ENCODE measurements around the gene NPC1. TPM values are rescaled to one million over a fixed set of nuclear protein-coding genes. Genes with fewer than 3 reads are reported as not detected.
A peak's percentile ranks its signal among the peaks of the same experiment; 100 is the strongest.

NPC1 gene
- total RNA-seq, 2 donors from 2014 or later: 27.2 to 27.7 TPM

- Histone ChIP-seq H3K4me1 (no peaks in the 10 kb centered on the region), H3K27me3 (no peaks in the 10 kb centered on the region), H3K9me3 (no peaks in the 10 kb centered on the region), H3K4me3 (no peak overlapping the region), H3K36me3 (replicated peaks in 1 of 2; ENCODE audit: insufficient read depth in 1 of 2, low read depth in 2 of 2) (peaks cover 0 to 1% of the 10 kb centered on the region in 2 donors), H3K27ac (no peak overlapping the region)
- DNase-seq (peak in 1 of 4 donors; percentile 12), ATAC-seq (no peak)
- intact Hi-C loops (cut with DNase I): loop anchor here (10.0 kb wide), 1 partner anchor 59 kb away; no protein-coding TSS in a partner anchor
- WGBS, 2 donors: 48 to 65% methylated on average over 6 of the region's 6 CpGs
- TF ChIP-seq POLR2A (IDR thresholded peaks at IDR 0.05) (no peak), CTCF (IDR thresholded peaks at IDR 0.05) (no peak)
Measured at GRCh38 chr18:23573626-23574431, 12.5 kb downstream of the NPC1 start.

- ATAC-seq (no peak), DNase-seq (no peak)
- Histone ChIP-seq H3K36me3 (replicated peaks in 1 of 2; ENCODE audit: insufficient read depth in 1 of 2, low read depth in 2 of 2) (peaks cover 0 to 1% of the 10 kb centered on the region in 2 donors), H3K27me3 (no peaks in the 10 kb centered on the region), H3K9me3 (no peaks in the 10 kb centered on the region), H3K27ac (no peak overlapping the region), H3K4me3 (no peak overlapping the region), H3K4me1 (no peaks in the 10 kb centered on the region)
- no peak for TF ChIP-seq POLR2A (IDR thresholded peaks at IDR 0.05)
- TF ChIP-seq CTCF (IDR thresholded peaks at IDR 0.05): no peak
- intact Hi-C loops (cut with DNase I): loop anchor here (10.0 kb wide), 1 partner anchor 58 kb away; no protein-coding TSS in a partner anchor
- 79 to 83% methylated on average over 4 of the region's 4 CpGs for WGBS, 2 donors
Measured at GRCh38 chr18:23573020-23573419, 13.3 kb downstream of the NPC1 start.

GRCh38 chr18:23572570-23572969 lies 13.7 kb downstream of the NPC1 start:
- intact Hi-C loops (cut with DNase I): loop anchor here (10.0 kb wide), 1 partner anchor 58 kb away; no protein-coding TSS in a partner anchor
- no peaks in the 10 kb centered on the region for H3K4me1 ChIP-seq
- DNase-seq (no peak), ATAC-seq (no peak)
- H3K27ac ChIP-seq: no peak overlapping the region
- no peaks in the 10 kb centered on the region for H3K9me3 ChIP-seq
- 79 to 83% methylated on average over 5 of the region's 5 CpGs for WGBS, 2 donors
- H3K27me3 ChIP-seq: no peaks in the 10 kb centered on the region
- H3K4me3 ChIP-seq: no peak overlapping the region
- no peak for TF ChIP-seq CTCF (IDR thresholded peaks at IDR 0.05)
- no peak for TF ChIP-seq POLR2A (IDR thresholded peaks at IDR 0.05)
- peaks cover 0 to 3% of the 10 kb centered on the region in 2 donors for H3K36me3 ChIP-seq (replicated peaks in 1 of 2; ENCODE audit: insufficient read depth in 1 of 2, low read depth in 2 of 2)

- DNase-seq (no peak), ATAC-seq (no peak)
- Histone ChIP-seq H3K27ac (no peak overlapping the region), H3K9me3 (no peaks in the 10 kb centered on the region), H3K4me1 (no peaks in the 10 kb centered on the region), H3K4me3 (no peak overlapping the region), H3K36me3 (replicated peaks in 1 of 2; ENCODE audit: insufficient read depth in 1 of 2, low read depth in 2 of 2) (peaks cover 0 to 5% of the 10 kb centered on the region in 2 donors), H3K27me3 (no peaks in the 10 kb centered on the region)
- intact Hi-C loops (cut with DNase I): loop anchor here (10.0 kb wide), 1 partner anchor 57 kb away; no protein-coding TSS in a partner anchor
- WGBS, 2 donors: 83 to 90% methylated on average over 2 of the region's 2 CpGs
- TF ChIP-seq CTCF (IDR thresholded peaks at IDR 0.05): no peak
- TF ChIP-seq POLR2A (IDR thresholded peaks at IDR 0.05): no peak
Measured at GRCh38 chr18:23572012-23572411, 14.3 kb downstream of the NPC1 start.

All from body of pancreas (tissue), 4 donors.